A673 (cell line): ENCODE data around the gene NKD1.

ENCODE experiments used
- CTCF ChIP-seq: fragments of 300-800, 200-600 bp; sonication (generic); conservative IDR thresholded peaks from 2 replicates; pipeline ENCODE4 v1.5.1; 2017; ENCODE audit warnings: low read depth, mild to moderate bottlenecking, antibody characterized with exemption, low read length, moderate library complexity, mixed read lengths
- EZH2 ChIP-seq: fragments of 200-600 bp; sonication (generic); IDR thresholded peaks from 2 replicates; pipeline ENCODE4 v1.6.1; 2017; ENCODE audit warnings: borderline replicate concordance, low read depth, mild to moderate bottlenecking, mixed read lengths, antibody characterized with exemption, low read length; ENCODE audit not compliant: poor library complexity, severe bottlenecking

GRCh38 chr16:50537533-50538290 is 10.5 kb upstream of the NKD1 start:
- TF ChIP-seq EZH2 (no peak), CTCF (no peak)
